ENCODE data around the gene KRT82.

Gene KRT82

GRCh38 chr12:52434081-52434733 lies 28.1 kb upstream of the KRT82 start, which contains the start of gene KRT75:
KRT75 (minus strand) TSS chr12:52434371; CDS start chr12:52434304, 67 bp downstream.
- no peaks in the 10 kb centered on the region for H3K4me1 ChIP-seq (ENCODE audit: control insufficient read depth, low read depth, low read length)
- H3K36me3 ChIP-seq (ENCODE audit: control insufficient read depth, low read depth, low read length): no peaks in the 10 kb centered on the region
- no peaks in the 10 kb centered on the region for H3K9me3 ChIP-seq (ENCODE audit: control insufficient read depth, low read depth, low read length)
- H3K9ac ChIP-seq (ENCODE audit: low read length): no peak within 1 kb of the TSS
- H3K4me3 ChIP-seq (ENCODE audit: low read length): no peak within 1 kb of the TSS
- H3K27me3 ChIP-seq (ENCODE audit: control insufficient read depth, insufficient read depth, low read length): no peaks in the 10 kb centered on the region
- no peak within 1 kb of the TSS for H3K27ac ChIP-seq (ENCODE audit: low read length)

- Histone ChIP-seq H3K9ac (ENCODE audit: low read length) (no peak overlapping the region), H3K4me3 (ENCODE audit: low read length) (no peak overlapping the region), H3K27me3 (ENCODE audit: control insufficient read depth, insufficient read depth, low read length) (no peaks in the 10 kb centered on the region), H3K4me1 (ENCODE audit: control insufficient read depth, low read depth, low read length) (no peaks in the 10 kb centered on the region), H3K27ac (ENCODE audit: low read length) (no peak overlapping the region), H3K36me3 (ENCODE audit: control insufficient read depth, low read depth, low read length) (no peaks in the 10 kb centered on the region), H3K9me3 (ENCODE audit: control insufficient read depth, low read depth, low read length) (no peaks in the 10 kb centered on the region)
These were observed 27.5 kb upstream of the KRT82 start for GRCh38 chr12:52433501-52434080.

- no peaks in the 10 kb centered on the region for H3K27me3 ChIP-seq (ENCODE audit: control insufficient read depth, insufficient read depth, low read length)
- no peak overlapping the region for H3K27ac ChIP-seq (ENCODE audit: low read length)
- H3K9me3 ChIP-seq (ENCODE audit: control insufficient read depth, low read depth, low read length): no peaks in the 10 kb centered on the region
- H3K4me1 ChIP-seq (ENCODE audit: control insufficient read depth, low read depth, low read length): no peaks in the 10 kb centered on the region
- no peaks in the 10 kb centered on the region for H3K36me3 ChIP-seq (ENCODE audit: control insufficient read depth, low read depth, low read length)
- no peak overlapping the region for H3K4me3 ChIP-seq (ENCODE audit: low read length)
- H3K9ac ChIP-seq (ENCODE audit: low read length): no peak overlapping the region
These were observed 26.5 kb upstream of the KRT82 start for GRCh38 chr12:52432559-52433207.

- H3K4me3 ChIP-seq (ENCODE audit: low read length): no peak overlapping the region
- no peak overlapping the region for H3K9ac ChIP-seq (ENCODE audit: low read length)
- no peaks in the 10 kb centered on the region for H3K27me3 ChIP-seq (ENCODE audit: control insufficient read depth, insufficient read depth, low read length)
- H3K27ac ChIP-seq (ENCODE audit: low read length): no peak overlapping the region
- H3K4me1 ChIP-seq (ENCODE audit: control insufficient read depth, low read depth, low read length): no peaks in the 10 kb centered on the region
- no peaks in the 10 kb centered on the region for H3K36me3 ChIP-seq (ENCODE audit: control insufficient read depth, low read depth, low read length)
- no peaks in the 10 kb centered on the region for H3K9me3 ChIP-seq (ENCODE audit: control insufficient read depth, low read depth, low read length)
These were observed 22.0 kb upstream of the KRT82 start for GRCh38 chr12:52428121-52428520.

GRCh38 chr12:52427083-52427482 lies 20.9 kb upstream of the KRT82 start:
- no peaks in the 10 kb centered on the region for H3K27me3 ChIP-seq (ENCODE audit: control insufficient read depth, insufficient read depth, low read length)
- H3K4me3 ChIP-seq (ENCODE audit: low read length): no peak overlapping the region
- no peaks in the 10 kb centered on the region for H3K36me3 ChIP-seq (ENCODE audit: control insufficient read depth, low read depth, low read length)
- no peaks in the 10 kb centered on the region for H3K9me3 ChIP-seq (ENCODE audit: control insufficient read depth, low read depth, low read length)
- H3K4me1 ChIP-seq (ENCODE audit: control insufficient read depth, low read depth, low read length): no peaks in the 10 kb centered on the region
- H3K9ac ChIP-seq (ENCODE audit: low read length): no peak overlapping the region
- no peak overlapping the region for H3K27ac ChIP-seq (ENCODE audit: low read length)

GRCh38 chr12:52426034-52426433 lies 19.9 kb upstream of the KRT82 start:
- no peaks in the 10 kb centered on the region for H3K27me3 ChIP-seq (ENCODE audit: control insufficient read depth, insufficient read depth, low read length)

GRCh38 chr12:52425466-52425865 lies 19.3 kb upstream of the KRT82 start:
- no peaks in the 10 kb centered on the region for H3K36me3 ChIP-seq (ENCODE audit: control insufficient read depth, low read depth, low read length)
- H3K9me3 ChIP-seq (ENCODE audit: control insufficient read depth, low read depth, low read length): no peaks in the 10 kb centered on the region
- H3K9ac ChIP-seq (ENCODE audit: low read length): no peak overlapping the region
- no peaks in the 10 kb centered on the region for H3K4me1 ChIP-seq (ENCODE audit: control insufficient read depth, low read depth, low read length)
- H3K27ac ChIP-seq (ENCODE audit: low read length): no peak overlapping the region
- H3K4me3 ChIP-seq (ENCODE audit: low read length): no peak overlapping the region
- no peaks in the 10 kb centered on the region for H3K27me3 ChIP-seq (ENCODE audit: control insufficient read depth, insufficient read depth, low read length)

More at GRCh38 chr12:52426034-52426433, 19.9 kb upstream of the KRT82 start:
- Histone ChIP-seq H3K9ac (ENCODE audit: low read length) (no peak overlapping the region), H3K4me1 (ENCODE audit: control insufficient read depth, low read depth, low read length) (no peaks in the 10 kb centered on the region), H3K4me3 (ENCODE audit: low read length) (no peak overlapping the region), H3K9me3 (ENCODE audit: control insufficient read depth, low read depth, low read length) (no peaks in the 10 kb centered on the region), H3K36me3 (ENCODE audit: control insufficient read depth, low read depth, low read length) (no peaks in the 10 kb centered on the region), H3K27ac (ENCODE audit: low read length) (no peak overlapping the region)

- no peak overlapping the region for H3K27ac ChIP-seq (ENCODE audit: low read length)
- no peaks in the 10 kb centered on the region for H3K4me1 ChIP-seq (ENCODE audit: control insufficient read depth, low read depth, low read length)
- no peak overlapping the region for H3K9ac ChIP-seq (ENCODE audit: low read length)
- no peaks in the 10 kb centered on the region for H3K9me3 ChIP-seq (ENCODE audit: control insufficient read depth, low read depth, low read length)
- no peaks in the 10 kb centered on the region for H3K27me3 ChIP-seq (ENCODE audit: control insufficient read depth, insufficient read depth, low read length)
- no peaks in the 10 kb centered on the region for H3K36me3 ChIP-seq (ENCODE audit: control insufficient read depth, low read depth, low read length)
- H3K4me3 ChIP-seq (ENCODE audit: low read length): no peak overlapping the region
These were observed 17.7 kb upstream of the KRT82 start for GRCh38 chr12:52423661-52424500.

- Histone ChIP-seq H3K4me1 (ENCODE audit: control insufficient read depth, low read depth, low read length) (no peaks in the 10 kb centered on the region), H3K36me3 (ENCODE audit: control insufficient read depth, low read depth, low read length) (no peaks in the 10 kb centered on the region), H3K27me3 (ENCODE audit: control insufficient read depth, insufficient read depth, low read length) (no peaks in the 10 kb centered on the region), H3K9ac (ENCODE audit: low read length) (no peak overlapping the region), H3K4me3 (ENCODE audit: low read length) (no peak overlapping the region), H3K27ac (ENCODE audit: low read length) (no peak overlapping the region), H3K9me3 (ENCODE audit: control insufficient read depth, low read depth, low read length) (no peaks in the 10 kb centered on the region)
These were observed 16.9 kb upstream of the KRT82 start for GRCh38 chr12:52423035-52423434.

GRCh38 chr12:52419656-52420055 lies 13.5 kb upstream of the KRT82 start:
- Histone ChIP-seq H3K36me3 (ENCODE audit: control insufficient read depth, low read depth, low read length) (no peaks in the 10 kb centered on the region), H3K4me1 (ENCODE audit: control insufficient read depth, low read depth, low read length) (no peaks in the 10 kb centered on the region), H3K9me3 (ENCODE audit: control insufficient read depth, low read depth, low read length) (no peaks in the 10 kb centered on the region), H3K4me3 (ENCODE audit: low read length) (no peak overlapping the region), H3K27ac (ENCODE audit: low read length) (no peak overlapping the region), H3K27me3 (ENCODE audit: control insufficient read depth, insufficient read depth, low read length) (no peaks in the 10 kb centered on the region), H3K9ac (ENCODE audit: low read length) (no peak overlapping the region)

- Histone ChIP-seq H3K36me3 (ENCODE audit: control insufficient read depth, low read depth, low read length) (no peaks in the 10 kb centered on the region), H3K27ac (ENCODE audit: low read length) (no peak overlapping the region), H3K27me3 (ENCODE audit: control insufficient read depth, insufficient read depth, low read length) (no peaks in the 10 kb centered on the region), H3K9ac (ENCODE audit: low read length) (no peak overlapping the region), H3K9me3 (ENCODE audit: control insufficient read depth, low read depth, low read length) (no peaks in the 10 kb centered on the region), H3K4me1 (ENCODE audit: control insufficient read depth, low read depth, low read length) (no peaks in the 10 kb centered on the region), H3K4me3 (ENCODE audit: low read length) (no peak overlapping the region)
These were observed 12.5 kb upstream of the KRT82 start for GRCh38 chr12:52418576-52419110.
